Lung (tissue), 12 donors: ENCODE data around the gene NDUFC1. TPM values are rescaled to one million over a fixed set of nuclear protein-coding genes. Genes with fewer than 3 reads are reported as not detected.

Source experiments
- ATAC-seq: fragments of 200-7000 bp; cut with Tn5 transposase; one replicate; pipeline ENCODE4 v1.9.1; 2020; ENCODE audit warnings: moderate number of reproducible peaks; ENCODE audit not compliant: insufficient read depth, low FRiP score
- DNase-seq, 3 donors: peaks; one replicate each; pipeline ENCODE4 v3.0.0-alpha.2; 2013 to 2017
- H3K27ac ChIP-seq, 2 donors: one replicate each; pipeline ENCODE4 v1.5.1; 2013; ENCODE audit warnings: mild to moderate bottlenecking in 2 of 2, moderate library complexity in 2 of 2, control low read depth in 1 of 2, inconsistent platforms in 1 of 2, low read depth in 1 of 2, low read length in 1 of 2
- H3K27me3 ChIP-seq, 3 donors: one replicate each; pipeline ENCODE4 v1.5.1; 2013; ENCODE audit warnings: low read length in 2 of 3; ENCODE audit not compliant: control insufficient read depth in 3 of 3, insufficient read depth in 3 of 3
- H3K36me3 ChIP-seq, 4 donors: one replicate each; pipeline ENCODE4 v1.5.1; 2013; ENCODE audit warnings: low read length in 4 of 4, mild to moderate bottlenecking in 1 of 4, moderate library complexity in 1 of 4; ENCODE audit not compliant: control insufficient read depth in 4 of 4, insufficient read depth in 4 of 4
- H3K4me1 ChIP-seq, 5 donors: one replicate each; pipeline ENCODE4 v1.5.1; 2013; ENCODE audit warnings: low read length in 5 of 5, mild to moderate bottlenecking in 2 of 5, moderate library complexity in 1 of 5; ENCODE audit not compliant: control insufficient read depth in 5 of 5, insufficient read depth in 5 of 5
- H3K4me3 ChIP-seq: one replicate; pipeline ENCODE4 v1.5.1; 2013; ENCODE audit warnings: mild to moderate bottlenecking, control low read depth, moderate library complexity
- H3K9ac ChIP-seq, 2 donors: one replicate each; pipeline ENCODE4 v1.5.1; 2013; ENCODE audit warnings: low read length in 2 of 2, control low read depth in 1 of 2; ENCODE audit not compliant: insufficient read depth in 1 of 2
- H3K9me3 ChIP-seq, 4 donors: one replicate each; pipeline ENCODE4 v1.5.1; 2013; ENCODE audit warnings: low read length in 3 of 4, mild to moderate bottlenecking in 1 of 4, moderate library complexity in 1 of 4; ENCODE audit not compliant: control insufficient read depth in 4 of 4, insufficient read depth in 3 of 4
- CTCF ChIP-seq: IDR thresholded peaks from 2 replicates; pipeline ENCODE4 v1.5.1; 2012; ENCODE audit warnings: mild to moderate bottlenecking; ENCODE audit errors: control extremely low read depth, extremely low read depth
- WGBS, 2 donors: extraction: QIAGEN DNeasy Blood & Tissue Kit; methylation state at CpG; one replicate each; pipeline ENCODE4 v1.1.7; 2013; 5-methylcytosine and 5-hydroxymethylcytosine counted together
- polyA plus RNA-seq, 2 donors: library from polyadenylated mRNA; stranded (reverse); fragments of 200-250 nt; gene quantifications; one replicate each; pipeline ENCODE4 v1.2.1, GENCODE V29; 2013
- total RNA-seq, 2 donors: library from RNA; depleted of rRNA in 1 of 2; stranded (reverse); fragments of >200 nt in 1 of 2; gene quantifications; one replicate each; pipeline ENCODE4 v1.2.1, GENCODE V29; 2014 to 2021
- donor health status: control.
- donor health status: control.
- donor health status: Bipolar disorder and iron deficiency.
- donor health status: healthy.
- donor health status: DM: yes; HTN: yes; CAD: no.

NDUFC1 gene
- total and polyA plus RNA-seq, 4 donors = 45.0 to 122 (median 52.0) TPM

GRCh38 chr4:139295942-139296299 lies 6.4 kb downstream of the NDUFC1 start:
- Histone ChIP-seq H3K36me3 (peaks cover 0 to 19% (median 3%) of the 10 kb centered on the region in 4 donors), H3K27me3 (no peaks in the 10 kb centered on the region), H3K9me3 (no peaks in the 10 kb centered on the region), H3K27ac (peak overlapping the region in 1 of 2 donors; percentile 74), H3K9ac (no peak overlapping the region), H3K4me3 (no peak overlapping the region), H3K4me1 (peaks cover 0 to 25% (median 4%) of the 10 kb centered on the region in 5 donors)
- no peak for TF ChIP-seq CTCF
- WGBS, 2 donors = 17 to 30% methylated on average over 6 of the region's 6 CpGs
- no peak for ATAC-seq
- DNase-seq = no peak

- DNase-seq (peak; percentile 96 to 97 (median 97)), ATAC-seq (peak; percentile 97)
- H3K9me3 ChIP-seq = no peaks in the 10 kb centered on the region
- H3K36me3 ChIP-seq = peaks cover 0 to 21% (median 4%) of the 10 kb centered on the region in 4 donors
- H3K4me1 ChIP-seq = peaks cover 0 to 20% (median 4%) of the 10 kb centered on the region in 5 donors
- peak overlapping the region; percentile 96 for H3K4me3 ChIP-seq
- peak overlapping the region; percentile 81 to 97 for H3K27ac ChIP-seq
- WGBS, 2 donors = 0 to 1% methylated on average over 47 to 51 of the region's 51 CpGs
- TF ChIP-seq CTCF = peak; percentile 98
- H3K27me3 ChIP-seq = no peaks in the 10 kb centered on the region
- H3K9ac ChIP-seq = peak overlapping the region; percentile 96
These were observed 6.9 kb downstream of the NDUFC1 start for GRCh38 chr4:139295206-139295941.

- no peak overlapping the region for H3K9ac ChIP-seq
- TF ChIP-seq CTCF = no peak
- no peak for ATAC-seq
- H3K36me3 ChIP-seq = peaks cover 0 to 6% (median 4%) of the 10 kb centered on the region in 4 donors
- 97 to 99% methylated on average over 7 of the region's 7 CpGs for WGBS, 2 donors
- peak overlapping the region in 1 of 2 donors; percentile 58 for H3K27ac ChIP-seq
- DNase-seq = no peak
- no peaks in the 10 kb centered on the region for H3K9me3 ChIP-seq
- H3K4me3 ChIP-seq = no peak overlapping the region
- H3K27me3 ChIP-seq = peaks cover 0 to 3% (median 0%) of the 10 kb centered on the region in 3 donors
- no peaks in the 10 kb centered on the region for H3K4me1 ChIP-seq
These were observed 16.0 kb downstream of the NDUFC1 start for GRCh38 chr4:139286186-139286698.
